HG03354 (cell line): ENCODE data around the gene ZNF804A.
A peak's percentile ranks its signal among the peaks of the same experiment; 100 is the strongest.
"Not testable (repeated sequence)": the region's sequence is repeated elsewhere in the genome, so short reads cannot be mapped to it uniquely, and the experiment has no call there.

ENCODE experiments used
- ATAC-seq: cut with Tn5 transposase; IDR thresholded peaks from one replicate; pipeline ENCODE4 v1.9.1; 2021; ENCODE audit warnings: mild to moderate bottlenecking; ENCODE audit not compliant: unreplicated experiment, poor library complexity, severe bottlenecking

Gene ZNF804A

GRCh38 chr2:184692141-184692734 lies 93.9 kb downstream of the ZNF804A start:
- no peak for ATAC-seq

GRCh38 chr2:184696644-184697043 lies 98.3 kb downstream of the ZNF804A start:
- no peak for ATAC-seq

GRCh38 chr2:184698476-184698875 lies 100.1 kb downstream of the ZNF804A start:
- no peak for ATAC-seq

GRCh38 chr2:184721881-184722280 lies 123.6 kb downstream of the ZNF804A start:
- no peak for ATAC-seq

GRCh38 chr2:184727813-184728212 lies 129.5 kb downstream of the ZNF804A start:
- ATAC-seq, result no peak

- no peak for ATAC-seq
These were observed 130.1 kb downstream of the ZNF804A start for GRCh38 chr2:184728411-184728810.

- no peak for ATAC-seq
These were observed 131.3 kb downstream of the ZNF804A start for GRCh38 chr2:184729581-184729980.

GRCh38 chr2:184730288-184730687 lies 132.0 kb downstream of the ZNF804A start:
- peak; percentile 53 for ATAC-seq

- ATAC-seq, result no peak
These were observed 136.0 kb downstream of the ZNF804A start for GRCh38 chr2:184734338-184734737.

- ATAC-seq, result no peak
These were observed 137.3 kb downstream of the ZNF804A start for GRCh38 chr2:184735611-184736010.

- ATAC-seq, result no peak
These were observed 144.8 kb downstream of the ZNF804A start for GRCh38 chr2:184743096-184743495.

- ATAC-seq, result no peak
These were observed 157.8 kb downstream of the ZNF804A start for GRCh38 chr2:184756161-184756560.

- no peak for ATAC-seq
These were observed 158.6 kb downstream of the ZNF804A start for GRCh38 chr2:184756885-184757284.

GRCh38 chr2:184759557-184760255 lies 161.4 kb downstream of the ZNF804A start:
- ATAC-seq, result not testable (repeated sequence)

GRCh38 chr2:184760931-184761330 lies 162.6 kb downstream of the ZNF804A start:
- ATAC-seq, result no peak

GRCh38 chr2:184765112-184765895 lies 167.0 kb downstream of the ZNF804A start:
- peak; percentile 62 for ATAC-seq

- no peak for ATAC-seq
These were observed 168.7 kb downstream of the ZNF804A start for GRCh38 chr2:184767059-184767458.

- no peak for ATAC-seq
These were observed 170.7 kb downstream of the ZNF804A start for GRCh38 chr2:184769023-184769422.

- ATAC-seq, result no peak
These were observed 171.4 kb downstream of the ZNF804A start for GRCh38 chr2:184769686-184770085.

GRCh38 chr2:184779777-184780176 lies 181.4 kb downstream of the ZNF804A start:
- ATAC-seq, result no peak

- ATAC-seq, result no peak
These were observed 182.1 kb downstream of the ZNF804A start for GRCh38 chr2:184780384-184780783.
